ENCODE measurements around the gene ADGRL3.

- TF ChIP-seq CSRNP3 (CRISPR knock-in tag; IDR thresholded peaks at IDR 0.05) (no peak), CREB5 (CRISPR knock-in tag; IDR thresholded peaks at IDR 0.05; ENCODE audit: low read depth) (no peak), RARB (CRISPR knock-in tag; IDR thresholded peaks at IDR 0.05) (no peak), OSR1 (CRISPR knock-in tag; IDR thresholded peaks at IDR 0.05) (no peak), ZFP30 (CRISPR knock-in tag; IDR thresholded peaks at IDR 0.05) (no peak), TCF4 (CRISPR knock-in tag; IDR thresholded peaks at IDR 0.05; ENCODE audit: borderline replicate concordance) (no peak), ZFP3 (CRISPR knock-in tag; IDR thresholded peaks at IDR 0.05) (no peak), ESRRG (CRISPR knock-in tag; IDR thresholded peaks at IDR 0.05) (no peak)
- TF ChIP-seq, protein P1, sequence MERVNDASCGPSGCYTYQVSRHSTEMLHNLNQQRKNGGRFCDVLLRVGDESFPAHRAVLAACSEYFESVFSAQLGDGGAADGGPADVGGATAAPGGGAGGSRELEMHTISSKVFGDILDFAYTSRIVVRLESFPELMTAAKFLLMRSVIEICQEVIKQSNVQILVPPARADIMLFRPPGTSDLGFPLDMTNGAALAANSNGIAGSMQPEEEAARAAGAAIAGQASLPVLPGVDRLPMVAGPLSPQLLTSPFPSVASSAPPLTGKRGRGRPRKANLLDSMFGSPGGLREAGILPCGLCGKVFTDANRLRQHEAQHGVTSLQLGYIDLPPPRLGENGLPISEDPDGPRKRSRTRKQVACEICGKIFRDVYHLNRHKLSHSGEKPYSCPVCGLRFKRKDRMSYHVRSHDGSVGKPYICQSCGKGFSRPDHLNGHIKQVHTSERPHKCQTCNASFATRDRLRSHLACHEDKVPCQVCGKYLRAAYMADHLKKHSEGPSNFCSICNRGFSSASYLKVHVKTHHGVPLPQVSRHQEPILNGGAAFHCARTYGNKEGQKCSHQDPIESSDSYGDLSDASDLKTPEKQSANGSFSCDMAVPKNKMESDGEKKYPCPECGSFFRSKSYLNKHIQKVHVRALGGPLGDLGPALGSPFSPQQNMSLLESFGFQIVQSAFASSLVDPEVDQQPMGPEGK (CRISPR knock-in tag; IDR thresholded peaks at IDR 0.05; ENCODE audit: borderline replicate concordance), result no peak
Observed at GRCh38 chr4:61425315-61425714, 225.2 kb downstream of the ADGRL3 start.
